GM21528 (cell line): Measurements from ENCODE around the gene RBM18.

ENCODE experiments used
- ATAC-seq: cut with Tn5 transposase; IDR thresholded peaks from one replicate; pipeline ENCODE4 v1.9.1; 2021; ENCODE audit warnings: mild to moderate bottlenecking, moderate library complexity; ENCODE audit not compliant: unreplicated experiment, low FRiP score

RBM18 gene

DNA sequence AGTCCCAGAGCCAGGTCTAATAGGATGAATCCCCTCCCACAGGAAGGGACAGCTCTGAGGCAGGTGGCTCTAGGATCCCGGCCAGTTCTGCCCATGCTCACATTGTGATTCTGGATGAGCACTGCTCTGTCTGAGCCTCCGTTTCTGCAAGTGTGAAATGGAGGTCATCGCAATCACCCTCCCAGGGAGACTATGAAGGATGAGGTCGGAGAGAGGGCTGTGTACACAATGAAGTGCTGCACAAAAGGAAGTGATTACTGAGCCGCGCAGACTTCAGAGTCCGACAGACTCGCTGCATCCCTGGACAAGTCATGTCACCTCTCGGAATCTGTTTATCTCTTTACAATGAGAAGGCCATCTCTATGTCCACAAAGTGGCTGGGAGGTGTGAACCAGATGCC, 57.5 kb downstream of the RBM18 start:
- no peak for ATAC-seq

DNA sequence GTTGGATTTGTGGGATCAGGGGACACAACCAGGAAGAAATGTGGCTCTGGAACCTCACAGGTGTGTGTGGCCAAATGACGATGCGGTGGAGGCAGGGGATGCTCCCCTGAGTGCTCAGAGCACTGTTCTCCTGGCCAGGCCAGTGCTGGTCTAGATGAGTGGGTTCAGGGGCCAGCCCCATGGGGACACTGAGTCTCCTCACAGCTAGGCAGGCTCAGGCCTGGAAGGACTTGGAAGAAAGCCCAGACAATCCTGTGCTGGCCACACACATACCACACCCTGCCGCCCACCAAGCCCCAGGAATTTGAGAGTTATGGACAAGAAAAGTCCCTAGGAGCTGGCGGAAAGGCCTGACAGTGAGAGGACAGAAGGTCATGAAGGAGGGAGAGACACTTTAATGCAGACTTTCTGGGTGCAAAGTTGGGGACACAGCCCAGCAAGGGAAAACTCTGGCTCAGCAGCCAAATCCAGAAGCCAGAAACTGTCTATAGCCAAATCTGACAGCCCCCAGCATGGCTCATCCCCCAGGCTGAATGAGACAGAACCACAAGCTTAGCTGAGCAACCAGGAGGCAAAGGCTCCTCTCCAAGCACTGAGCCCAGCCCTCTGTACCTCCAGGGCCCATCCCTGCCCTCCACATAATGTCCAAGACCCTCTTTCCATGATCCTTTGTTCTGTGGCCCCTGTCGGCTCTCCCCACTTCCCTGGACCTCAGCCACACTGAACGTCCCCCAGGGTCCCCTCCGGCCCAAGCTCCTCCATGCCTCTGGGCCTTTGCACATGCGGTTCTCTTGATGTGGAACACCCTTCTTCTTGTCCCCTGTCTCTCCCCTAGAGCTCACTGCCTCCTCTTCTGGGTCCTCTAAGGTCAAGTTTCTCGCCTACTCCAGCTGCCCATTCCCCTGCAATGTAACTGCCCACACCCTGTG, 58.3 kb downstream of the RBM18 start:
- ATAC-seq: no peak

DNA sequence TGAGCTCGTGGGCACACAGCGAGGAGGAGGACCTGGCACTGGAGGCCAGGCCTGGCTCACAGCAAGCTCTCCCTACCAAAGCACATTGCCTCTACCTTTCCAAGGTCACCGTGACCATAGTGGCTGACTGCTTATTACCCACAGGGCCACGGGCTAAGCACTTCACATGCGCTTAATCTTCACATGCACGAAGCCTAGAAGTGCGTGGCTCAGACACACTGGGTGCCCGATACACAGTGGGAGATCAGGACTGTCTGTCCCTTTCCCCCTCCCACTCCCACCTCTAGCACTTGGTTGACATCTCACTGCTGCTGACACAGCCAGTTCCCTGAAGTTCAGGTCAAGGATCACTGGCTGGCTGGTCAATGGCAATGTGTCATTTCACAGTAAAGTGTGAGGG, 59.5 kb downstream of the RBM18 start:
- no peak for ATAC-seq

DNA sequence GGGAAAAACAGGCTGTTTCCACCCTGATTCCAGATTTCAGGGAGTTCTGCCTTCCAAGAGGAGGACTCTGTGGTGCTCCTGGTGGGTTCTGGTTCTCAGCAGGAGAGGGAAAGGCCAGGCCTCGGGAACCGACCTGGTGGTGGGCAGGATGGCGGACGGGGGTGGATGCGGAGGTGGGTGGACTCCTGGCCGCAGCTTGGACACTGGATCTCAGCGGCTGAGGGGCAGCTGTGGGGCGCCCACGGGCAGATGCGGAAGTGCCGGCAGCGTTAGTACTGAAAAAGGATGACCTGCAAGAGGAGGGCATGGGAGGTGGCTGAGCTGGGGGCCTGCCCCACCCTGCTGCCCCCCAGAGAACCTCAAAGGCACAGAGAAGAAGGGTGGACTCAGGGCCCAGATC, 60.1 kb downstream of the RBM18 start:
- ATAC-seq: no peak

DNA sequence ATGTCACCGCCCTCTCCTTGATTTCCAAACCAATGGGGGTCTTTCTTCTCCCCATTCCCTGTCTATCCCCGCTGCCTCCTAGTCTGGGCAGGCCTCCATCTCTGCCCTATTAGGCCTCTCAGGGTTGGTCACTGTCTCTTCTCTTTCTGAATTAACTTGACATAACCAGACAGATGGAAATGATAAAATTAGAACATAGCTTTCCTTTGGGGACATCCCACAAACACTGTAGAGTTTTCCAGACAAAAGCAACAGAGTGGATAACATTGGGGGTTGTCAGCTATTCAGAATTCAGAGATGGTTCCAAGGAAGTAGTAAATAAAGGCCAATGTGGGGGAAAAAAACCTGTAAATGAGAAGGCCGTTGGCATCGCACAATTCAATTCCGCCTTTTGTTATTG, 60.6 kb downstream of the RBM18 start:
- no peak for ATAC-seq

DNA sequence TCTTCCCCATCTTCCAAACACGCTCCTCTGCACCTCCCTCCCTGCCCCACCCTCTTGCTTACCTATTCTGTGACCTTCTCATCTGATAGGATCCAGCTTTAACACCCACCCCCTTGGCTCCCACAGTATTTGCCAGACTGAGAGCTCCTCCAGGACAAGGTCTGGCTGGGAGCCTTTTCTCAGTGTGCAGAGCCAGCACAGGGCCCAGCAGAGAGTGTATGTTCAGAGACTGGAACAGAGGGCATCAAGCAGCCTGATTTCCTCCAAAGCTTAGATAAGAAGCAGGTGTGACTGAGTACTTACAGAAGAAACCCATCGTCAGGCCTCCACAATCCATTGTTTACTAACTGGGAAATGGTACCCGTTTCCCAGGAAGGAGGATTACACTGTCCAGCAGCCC, 62.5 kb downstream of the RBM18 start:
- ATAC-seq: no peak

DNA sequence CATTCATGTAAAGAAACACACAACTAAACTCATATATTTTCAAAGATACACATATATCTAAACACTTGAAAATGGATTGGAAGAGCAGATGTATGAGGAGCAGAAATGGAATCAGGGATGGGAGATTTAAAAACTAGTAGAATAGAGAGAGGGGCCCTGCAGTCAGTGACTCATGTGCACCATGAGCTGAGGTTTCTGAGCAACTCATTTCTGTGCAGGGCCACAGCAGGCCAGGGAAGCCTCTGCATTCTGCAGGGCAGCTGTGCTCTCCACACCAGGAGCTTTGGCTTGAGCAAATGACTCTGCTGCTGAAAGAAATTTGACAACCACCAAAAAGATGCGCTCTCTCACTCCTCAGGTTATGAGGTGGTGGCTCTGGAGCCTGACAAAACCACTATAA, 63.0 kb downstream of the RBM18 start:
- no peak for ATAC-seq

DNA sequence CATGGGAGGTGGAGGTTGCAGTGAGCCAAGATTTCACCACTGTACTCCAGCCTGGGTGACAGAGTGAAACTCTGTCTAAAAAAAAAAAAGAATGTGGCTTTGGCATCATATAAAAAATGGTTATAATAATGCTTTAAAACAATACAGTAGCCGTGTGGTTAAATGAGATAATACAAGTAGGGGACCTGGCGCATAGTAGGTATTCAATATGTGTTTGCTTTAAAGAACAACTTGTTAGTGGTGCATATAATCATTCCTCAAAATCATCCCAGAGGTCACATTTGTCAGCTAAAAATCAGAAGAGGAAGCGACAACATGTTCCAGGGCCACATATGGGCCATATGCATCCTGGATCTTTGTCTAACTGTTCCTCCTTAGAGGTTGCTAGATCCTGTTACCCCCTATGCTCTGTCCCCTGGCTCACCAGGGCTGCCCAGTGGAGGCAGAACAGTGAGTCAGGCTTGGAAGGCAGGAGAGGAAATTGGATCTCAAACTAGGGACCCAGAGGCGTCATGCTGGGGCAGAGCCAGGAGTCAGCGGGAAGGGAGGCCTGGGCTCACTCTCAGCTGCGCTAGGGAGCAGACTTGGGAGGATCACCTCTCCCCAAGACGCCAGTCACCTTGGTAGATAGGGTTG, 63.6 kb downstream of the RBM18 start:
- no peak for ATAC-seq

DNA sequence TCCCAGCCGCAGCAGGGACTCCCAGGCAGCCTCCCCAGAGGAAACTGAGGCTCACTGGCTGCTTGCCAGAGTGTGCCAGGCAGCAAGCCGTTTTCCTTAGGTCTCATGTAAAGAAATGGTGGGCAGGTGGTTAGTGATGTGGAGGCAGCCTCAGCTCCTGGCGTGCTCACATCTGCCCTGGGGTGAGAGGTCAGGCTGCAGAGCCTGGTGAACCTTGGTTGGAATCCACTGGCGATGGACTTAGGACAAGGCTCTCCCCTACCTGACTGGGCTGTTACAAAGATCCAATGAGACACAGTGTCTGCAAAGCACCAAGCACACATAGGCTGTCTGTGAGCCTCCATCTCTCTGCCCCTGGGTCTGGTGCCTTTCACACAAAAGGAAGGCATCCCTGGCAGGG, 66.8 kb downstream of the RBM18 start:
- no peak for ATAC-seq

DNA sequence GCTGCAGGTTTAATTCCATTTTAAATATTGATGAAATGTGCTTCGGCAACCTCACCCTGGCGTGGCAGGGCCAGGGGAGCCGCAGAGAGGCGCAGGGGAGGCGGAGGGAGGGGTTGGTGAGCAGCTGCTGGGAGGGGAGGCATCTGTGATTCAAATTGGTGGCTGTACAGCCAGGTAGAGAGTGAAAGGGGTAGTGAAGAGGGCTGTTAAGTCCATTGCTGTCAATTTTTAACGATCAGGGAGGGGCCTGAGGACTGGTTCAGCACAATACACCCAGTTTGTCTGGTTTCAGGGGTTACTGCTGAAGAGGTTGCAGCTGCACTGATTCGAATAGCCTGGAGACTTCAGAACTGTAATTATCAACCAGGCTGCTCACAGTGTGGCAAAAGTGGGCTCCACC, 67.2 kb downstream of the RBM18 start:
- no peak for ATAC-seq

DNA sequence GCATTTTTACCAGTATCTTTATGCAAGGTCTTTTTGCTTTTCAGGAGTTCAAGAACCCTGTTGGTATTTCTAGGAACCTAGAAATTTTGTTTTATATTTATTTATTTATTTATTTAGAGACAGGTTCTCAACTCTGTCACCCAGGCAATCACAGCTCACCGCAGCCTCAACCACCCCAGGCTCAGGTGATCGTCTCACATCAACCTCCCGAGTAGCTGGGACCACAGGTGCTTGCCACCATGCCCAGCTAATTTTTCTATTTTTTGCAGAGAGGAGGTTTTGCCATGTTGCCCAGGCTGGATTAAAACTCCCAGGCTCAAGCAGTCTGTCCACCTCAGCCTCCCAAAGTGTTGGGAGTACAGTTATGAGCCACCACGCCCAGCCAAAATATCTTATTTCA, 68.8 kb downstream of the RBM18 start:
- ATAC-seq: no peak

DNA sequence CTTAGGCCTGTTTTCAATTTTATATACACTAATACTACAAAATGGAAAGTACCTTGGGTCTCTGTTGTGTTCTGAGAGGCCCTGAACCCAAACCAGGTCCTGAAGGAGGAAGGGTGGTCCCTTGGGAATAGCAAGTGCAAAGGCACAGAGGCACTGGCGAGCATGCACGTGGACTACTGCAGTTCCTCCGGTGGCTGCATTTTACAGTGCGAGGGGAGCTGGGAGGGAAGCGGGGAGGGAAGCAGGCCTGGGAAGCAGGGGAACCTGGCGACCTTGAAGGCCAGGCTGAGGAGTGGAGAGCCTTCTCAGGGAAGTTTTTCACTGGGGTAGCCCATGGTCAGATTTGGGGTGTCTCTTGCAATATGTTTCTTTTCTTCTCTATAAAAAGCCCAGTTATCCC, 71.0 kb downstream of the RBM18 start:
- ATAC-seq: no peak

DNA sequence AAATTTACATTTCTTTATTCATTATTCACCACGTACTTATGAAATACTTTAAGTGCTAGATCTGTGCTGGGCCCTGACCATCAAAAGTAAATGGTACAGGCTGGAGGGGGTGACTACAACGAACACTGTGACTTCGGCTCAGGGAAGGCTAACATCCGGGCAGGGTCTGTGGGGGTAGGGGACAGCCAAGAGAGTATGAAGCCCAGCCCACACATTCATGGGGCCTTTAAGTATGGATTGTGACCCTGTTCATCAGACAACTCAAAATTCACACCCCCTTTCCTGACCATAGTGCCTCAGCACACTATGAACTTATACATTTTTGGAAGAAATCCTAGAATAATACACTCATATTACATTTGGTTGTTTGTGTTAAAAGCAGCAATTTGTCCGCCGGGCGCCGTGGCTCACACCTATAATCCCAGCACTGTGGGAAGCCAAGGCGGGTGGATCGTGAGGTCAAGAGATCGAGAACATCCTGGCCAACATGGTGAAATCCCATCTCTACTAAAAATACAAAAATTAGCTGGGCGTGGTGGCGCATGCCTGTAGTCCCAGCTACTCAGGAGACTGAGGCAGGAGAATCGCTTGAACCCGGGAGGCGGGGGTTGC, 71.6 kb downstream of the RBM18 start:
- ATAC-seq: no peak

DNA sequence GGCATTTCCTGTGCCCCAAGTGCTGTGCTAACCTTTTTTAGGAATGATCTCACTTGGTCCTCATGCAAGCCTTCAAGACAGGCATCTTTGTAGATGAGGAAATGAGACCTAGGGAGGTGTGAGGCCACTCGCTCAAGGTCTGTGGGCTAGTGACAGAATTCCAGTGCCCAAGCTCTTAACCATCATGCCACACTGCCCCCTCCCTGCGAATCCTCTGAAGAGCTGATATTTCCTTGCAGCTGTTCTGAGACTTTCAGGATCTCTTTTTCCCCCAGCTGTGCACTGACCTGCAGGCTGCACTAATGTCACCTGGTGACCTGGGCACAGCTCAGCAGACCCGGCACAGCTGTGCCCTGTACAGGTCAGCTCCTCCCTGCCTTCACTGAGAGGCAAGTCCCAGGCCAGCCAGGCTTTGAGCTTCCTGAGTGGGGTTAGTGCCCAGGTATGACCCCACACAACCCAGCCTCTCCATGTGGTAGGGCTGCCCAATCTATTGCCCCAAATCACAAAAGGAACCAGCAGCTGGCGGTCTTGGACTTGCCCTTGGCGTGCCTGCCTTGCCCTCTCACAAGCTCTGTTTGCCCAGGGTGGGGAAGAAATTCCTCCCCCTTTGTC, 72.3 kb downstream of the RBM18 start:
- no peak for ATAC-seq

DNA sequence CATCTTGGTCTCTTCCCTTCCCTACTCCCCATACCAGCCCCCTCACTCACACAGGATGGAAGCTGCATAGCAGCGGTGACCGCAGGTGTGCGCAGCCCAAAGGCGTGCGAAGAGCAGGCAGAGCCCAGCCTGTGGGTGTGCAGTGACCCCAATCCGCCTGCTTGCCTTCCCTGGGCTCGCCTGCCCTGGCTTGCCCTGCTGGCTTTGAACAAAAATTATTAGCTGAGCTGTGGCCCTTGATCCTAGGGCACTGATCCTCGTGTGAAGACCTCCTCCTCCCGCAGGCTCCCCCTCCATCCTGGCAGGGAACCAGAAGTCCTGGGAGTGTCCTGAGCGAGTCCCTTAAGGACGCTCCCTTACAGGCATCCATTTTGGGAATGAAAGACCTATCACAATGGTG, 73.1 kb downstream of the RBM18 start:
- ATAC-seq: no peak

DNA sequence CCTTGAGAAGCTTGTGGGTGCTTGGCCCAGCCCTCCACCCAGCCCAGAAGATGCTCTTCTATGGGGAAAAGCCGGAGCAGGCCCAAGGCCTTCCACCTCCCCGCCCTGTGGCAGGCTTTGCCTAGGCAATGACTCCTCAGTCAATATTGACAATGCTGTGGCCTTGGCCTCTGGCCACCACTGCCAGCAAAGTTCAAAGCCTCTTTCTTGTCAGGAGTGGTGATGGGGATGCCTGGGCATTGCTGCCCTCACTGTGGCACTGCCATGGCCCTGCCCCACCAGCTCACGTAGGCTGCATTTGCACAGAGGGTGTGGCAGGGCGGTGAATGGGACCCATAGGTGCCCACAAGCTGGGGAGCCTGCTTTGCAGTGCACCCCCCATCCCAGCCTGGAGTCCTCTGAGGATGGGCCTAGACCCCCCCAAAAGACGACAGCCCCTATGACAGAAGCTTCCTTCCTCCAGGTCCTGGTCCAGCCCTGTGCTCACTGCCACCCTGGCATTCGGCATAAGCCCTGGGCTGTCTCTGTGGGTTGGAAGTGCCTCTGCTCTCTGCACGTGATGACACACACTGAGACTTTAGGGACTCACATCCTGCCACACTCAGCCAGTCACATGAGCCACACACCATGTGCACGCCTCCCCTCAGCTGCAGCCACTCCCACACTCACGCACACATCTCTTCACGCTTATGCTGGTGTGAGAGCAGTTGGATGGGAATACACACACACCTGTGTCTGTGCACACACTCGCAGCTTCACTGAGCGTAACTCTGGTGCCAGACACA, 73.9 kb downstream of the RBM18 start:
- ATAC-seq: no peak

DNA sequence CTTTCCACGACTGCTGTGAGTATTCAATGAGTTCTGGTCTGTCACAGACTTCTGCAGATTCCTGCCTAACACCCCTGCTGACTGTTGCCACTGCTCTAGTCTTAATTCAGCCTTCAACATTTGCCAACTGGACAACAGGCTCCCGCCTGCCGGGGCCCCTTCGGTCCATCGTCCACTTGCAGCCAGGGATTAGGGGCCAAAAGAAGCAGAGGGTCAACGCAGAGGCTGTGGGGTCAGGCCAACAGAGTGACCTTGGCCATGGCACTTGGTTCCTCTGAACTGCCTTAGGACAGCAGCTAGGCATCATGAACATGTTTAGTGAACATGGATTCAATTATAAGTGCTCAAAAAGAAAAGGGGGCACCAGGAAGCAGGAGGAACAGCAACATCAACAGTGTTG, 76.3 kb downstream of the RBM18 start:
- ATAC-seq: no peak
